ENCODE measurements around the gene NPM1. TPM values are rescaled to one million over a fixed set of nuclear protein-coding genes. Genes with fewer than 3 reads are reported as not detected.

NPM1 gene
- total RNA-seq, 1 experiment from 2014 or later, result 2,693 TPM

GRCh38 chr5:171369056-171369455 is 18.6 kb upstream of the NPM1 start:
- DNase-seq (ENCODE audit: low read depth, low spot score) (no peak), ATAC-seq (no peak)
- no peaks in the 10 kb centered on the region for H3K9me2 ChIP-seq (ENCODE audit: insufficient read depth)
- no peak overlapping the region for H3K9ac ChIP-seq (ENCODE audit: low read length)
- H3K27ac ChIP-seq (ENCODE audit: low read depth, low read length), result no peak overlapping the region
- no TSS peak for BruUV-seq (replicated peaks)
- POLR2A ChIA-PET, result no interaction called here
- H3K4me2 ChIP-seq (ENCODE audit: low read length), result no peak overlapping the region
- RAD21 ChIA-PET (ENCODE audit: low non-redundant PET in 1 of 2, low total read pairs in 2 of 2, uncharacterized antibody in 2 of 2, unreplicated experiment in 2 of 2), result no interaction called here
- CTCF ChIA-PET, result no interaction called here
- H3K79me2 ChIP-seq (ENCODE audit: insufficient read depth, low read length), result no peaks in the 10 kb centered on the region
- intact Hi-C loops (cut with micrococcal nuclease), result loop anchor here (5.0 kb wide), 1 partner anchor 538 kb away; no protein-coding TSS in a partner anchor
- no peak overlapping the region for H3K4me3 ChIP-seq (replicated peaks in 1 of 2; ENCODE audit: low read depth in 1 of 2, low read length in 2 of 2)
- no peaks in the 10 kb centered on the region for H3K27me3 ChIP-seq (ENCODE audit: insufficient read depth, low read length)
- H3K36me3 ChIP-seq (ENCODE audit: control insufficient read depth in 1 of 2, insufficient read depth in 2 of 2, low read length in 2 of 2), result no peaks in the 10 kb centered on the region
- no peaks in the 10 kb centered on the region for H4K20me1 ChIP-seq (ENCODE audit: insufficient read depth)
- TF ChIP-seq ZNF274 (IDR thresholded peaks at IDR 0.05; ENCODE audit: low read depth, low read length), result no peak
- no peak for TF ChIP-seq REST (IDR thresholded peaks at IDR 0.05; ENCODE audit: low read depth)
- no peak for TF ChIP-seq ZFX (IDR thresholded peaks at IDR 0.05)
- no peak for TF ChIP-seq EGR1 (IDR thresholded peaks at IDR 0.05; ENCODE audit: low read depth)
- no peak for TF ChIP-seq POLR2A (IDR thresholded peaks at IDR 0.05; ENCODE audit: borderline replicate concordance, extremely low read depth, insufficient read depth, insufficient read length)
- TF ChIP-seq, protein P1, sequence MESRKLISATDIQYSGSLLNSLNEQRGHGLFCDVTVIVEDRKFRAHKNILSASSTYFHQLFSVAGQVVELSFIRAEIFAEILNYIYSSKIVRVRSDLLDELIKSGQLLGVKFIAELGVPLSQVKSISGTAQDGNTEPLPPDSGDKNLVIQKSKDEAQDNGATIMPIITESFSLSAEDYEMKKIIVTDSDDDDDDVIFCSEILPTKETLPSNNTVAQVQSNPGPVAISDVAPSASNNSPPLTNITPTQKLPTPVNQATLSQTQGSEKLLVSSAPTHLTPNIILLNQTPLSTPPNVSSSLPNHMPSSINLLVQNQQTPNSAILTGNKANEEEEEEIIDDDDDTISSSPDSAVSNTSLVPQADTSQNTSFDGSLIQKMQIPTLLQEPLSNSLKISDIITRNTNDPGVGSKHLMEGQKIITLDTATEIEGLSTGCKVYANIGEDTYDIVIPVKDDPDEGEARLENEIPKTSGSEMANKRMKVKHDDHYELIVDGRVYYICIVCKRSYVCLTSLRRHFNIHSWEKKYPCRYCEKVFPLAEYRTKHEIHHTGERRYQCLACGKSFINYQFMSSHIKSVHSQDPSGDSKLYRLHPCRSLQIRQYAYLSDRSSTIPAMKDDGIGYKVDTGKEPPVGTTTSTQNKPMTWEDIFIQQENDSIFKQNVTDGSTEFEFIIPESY (IDR thresholded peaks at IDR 0.05; ENCODE audit: extremely low read depth, insufficient replicate concordance, low read length), result no peak
- no peak for TF ChIP-seq ELF1 (IDR thresholded peaks at IDR 0.05; ENCODE audit: borderline replicate concordance, low read depth)
- TF ChIP-seq CBX3 (IDR thresholded peaks at IDR 0.05; ENCODE audit: low read depth), result no peak
- TF ChIP-seq CTCF (IDR thresholded peaks at IDR 0.05 in 2 of 3, conservative IDR thresholded peaks at IDR 0.05 in 1 of 3; ENCODE audit: borderline replicate concordance in 1 of 3, insufficient read depth in 1 of 3, low read depth in 2 of 3, low read length in 2 of 3), result no peak
- no peak for TF ChIP-seq SIN3A (IDR thresholded peaks at IDR 0.05; ENCODE audit: low read depth)
- TF ChIP-seq, protein P2, sequence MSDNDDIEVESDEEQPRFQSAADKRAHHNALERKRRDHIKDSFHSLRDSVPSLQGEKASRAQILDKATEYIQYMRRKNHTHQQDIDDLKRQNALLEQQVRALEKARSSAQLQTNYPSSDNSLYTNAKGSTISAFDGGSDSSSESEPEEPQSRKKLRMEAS (IDR thresholded peaks at IDR 0.05), result no peak
- no peak for TF ChIP-seq CEBPB (IDR thresholded peaks at IDR 0.05; ENCODE audit: low read depth)
- TF ChIP-seq EZH2 (IDR thresholded peaks at IDR 0.05), result no peak
- TF ChIP-seq EZH2phosphoT487 (IDR thresholded peaks at IDR 0.05; ENCODE audit: borderline replicate concordance), result no peak
- no peak for TF ChIP-seq POLR2AphosphoS5 (IDR thresholded peaks at IDR 0.05; ENCODE audit: low read depth, low read length)
- H3K4me1 ChIP-seq (ENCODE audit: control insufficient read depth in 1 of 2, insufficient read depth in 2 of 2, low read length in 2 of 2), result peaks cover 4 to 14% of the 10 kb centered on the region in 2 experiments; a peak in 3 of 4 replicates
- H2AFZ ChIP-seq (ENCODE audit: low read depth, low read length, poor library complexity, severe bottlenecking), result no peak overlapping the region
- H3K9me3 ChIP-seq (ENCODE audit: control insufficient read depth in 1 of 2, insufficient read depth in 1 of 2, low read depth in 1 of 2, low read length in 2 of 2), result no peaks in the 10 kb centered on the region
